GM13976 (cell line): ENCODE data around the gene UBE2E2.
A peak's percentile ranks its signal among the peaks of the same experiment; 100 is the strongest.

Source experiments
- DNase-seq: peaks from one replicate; pipeline ENCODE4 v3.0.0; 2012; ENCODE audit warnings: low spot score
- in situ Hi-C: fragments of 300-500 bp; cut with MboI; formaldehyde crosslinking; loops from one replicate; pipeline ENCODE4 v1.12.0; 2022; ENCODE audit warnings: low sequenced_read_pairs, mixed read lengths, inconsistent platforms; ENCODE audit not compliant: unreplicated experiment
- TF ChIP-seq, protein P1 (sequence below): IDR thresholded peaks from 2 replicates; pipeline ENCODE4 v1.5.1; 2012; ENCODE audit warnings: borderline replicate concordance, mild to moderate bottlenecking; ENCODE audit not compliant: insufficient read depth; ENCODE audit errors: extremely low read depth, missing control alignments, control extremely low read depth

UBE2E2 gene

DNA sequence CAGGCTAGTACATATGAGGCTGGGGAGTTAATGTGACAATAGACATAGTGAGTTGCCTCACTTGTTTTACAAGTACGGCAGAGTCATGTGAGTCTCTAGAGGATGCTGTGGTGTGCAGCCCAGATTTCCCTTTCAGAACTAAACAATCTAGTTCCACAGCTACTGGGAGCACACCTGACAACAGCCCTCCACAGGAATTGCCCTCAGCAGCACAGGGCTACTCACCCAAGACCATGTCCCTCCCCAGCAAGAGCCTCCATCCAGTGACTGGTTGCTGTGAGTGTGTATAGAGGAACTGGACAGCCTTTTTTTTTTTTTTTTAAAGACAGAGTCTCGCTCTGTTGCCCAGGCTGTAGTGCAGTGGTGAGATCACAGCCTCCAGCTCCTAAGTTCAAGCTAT is 40.2 kb upstream of the UBE2E2 start:
- DNase-seq, result peak; percentile 26
- TF ChIP-seq, protein P1, sequence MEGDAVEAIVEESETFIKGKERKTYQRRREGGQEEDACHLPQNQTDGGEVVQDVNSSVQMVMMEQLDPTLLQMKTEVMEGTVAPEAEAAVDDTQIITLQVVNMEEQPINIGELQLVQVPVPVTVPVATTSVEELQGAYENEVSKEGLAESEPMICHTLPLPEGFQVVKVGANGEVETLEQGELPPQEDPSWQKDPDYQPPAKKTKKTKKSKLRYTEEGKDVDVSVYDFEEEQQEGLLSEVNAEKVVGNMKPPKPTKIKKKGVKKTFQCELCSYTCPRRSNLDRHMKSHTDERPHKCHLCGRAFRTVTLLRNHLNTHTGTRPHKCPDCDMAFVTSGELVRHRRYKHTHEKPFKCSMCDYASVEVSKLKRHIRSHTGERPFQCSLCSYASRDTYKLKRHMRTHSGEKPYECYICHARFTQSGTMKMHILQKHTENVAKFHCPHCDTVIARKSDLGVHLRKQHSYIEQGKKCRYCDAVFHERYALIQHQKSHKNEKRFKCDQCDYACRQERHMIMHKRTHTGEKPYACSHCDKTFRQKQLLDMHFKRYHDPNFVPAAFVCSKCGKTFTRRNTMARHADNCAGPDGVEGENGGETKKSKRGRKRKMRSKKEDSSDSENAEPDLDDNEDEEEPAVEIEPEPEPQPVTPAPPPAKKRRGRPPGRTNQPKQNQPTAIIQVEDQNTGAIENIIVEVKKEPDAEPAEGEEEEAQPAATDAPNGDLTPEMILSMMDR, result no peak
- in situ Hi-C loops, result no loop called here

DNA sequence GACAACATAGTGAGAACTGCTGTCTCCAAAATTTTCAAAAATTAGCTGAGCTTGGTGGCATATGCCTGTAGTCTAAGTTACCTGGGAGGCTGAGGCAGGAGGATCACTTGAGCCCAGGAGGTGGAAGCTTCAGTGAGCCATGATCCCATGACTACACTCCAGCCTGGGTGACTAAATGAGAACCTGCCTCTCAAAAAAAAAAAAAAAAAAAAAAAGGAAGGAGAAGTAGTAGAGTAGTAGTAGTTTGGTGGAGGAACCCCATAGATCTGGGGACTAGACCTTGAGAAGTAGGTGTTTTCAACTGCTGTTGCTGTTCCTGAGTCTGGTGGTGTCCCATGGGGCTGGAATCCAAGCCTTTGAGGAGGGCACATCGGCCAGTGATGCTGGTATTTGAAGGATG is 38.4 kb upstream of the UBE2E2 start:
- no peak for DNase-seq
- TF ChIP-seq, protein P1, result no peak
- in situ Hi-C loops, result no loop called here

DNA sequence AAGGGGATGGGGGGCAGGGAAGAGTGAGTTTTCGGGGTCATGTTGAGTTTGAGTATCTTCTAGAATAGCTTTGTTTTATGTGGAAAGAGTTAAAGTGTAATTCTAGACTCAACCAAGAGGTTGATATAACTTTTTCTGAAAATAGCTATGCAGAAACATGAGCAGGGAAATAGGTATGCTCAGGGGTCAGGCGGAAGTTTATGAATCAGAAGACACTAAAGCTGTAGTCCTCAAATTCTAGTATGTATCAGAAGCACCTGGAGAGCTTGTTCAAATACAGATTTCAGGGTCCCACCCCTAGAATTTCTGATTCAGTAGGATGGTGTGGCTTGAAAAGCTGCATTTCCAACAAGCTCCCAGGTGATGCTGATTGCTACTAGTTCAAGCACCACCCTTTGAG is 37.6 kb upstream of the UBE2E2 start:
- DNase-seq, result no peak
- in situ Hi-C loops, result no loop called here
- TF ChIP-seq, protein P1, result no peak

DNA sequence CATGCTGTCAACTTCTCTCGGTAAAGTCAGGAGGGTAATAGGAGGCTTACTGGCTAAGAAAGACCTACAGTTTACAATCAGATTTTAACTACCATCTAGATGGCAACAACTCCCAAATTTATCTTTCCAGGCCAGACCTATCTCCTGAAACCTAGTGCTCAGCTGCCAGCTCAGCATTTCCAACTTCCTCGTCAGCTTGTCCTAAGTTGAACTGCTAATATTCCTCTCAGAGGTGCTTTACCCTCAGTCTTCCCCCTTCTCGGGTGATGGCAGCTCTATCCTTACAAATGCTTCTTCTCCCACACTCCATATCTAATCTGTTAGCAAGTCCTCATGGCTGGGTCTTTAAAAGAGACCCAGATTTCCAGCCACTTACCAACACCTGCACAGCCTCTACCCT is 36.9 kb upstream of the UBE2E2 start:
- no peak for DNase-seq
- in situ Hi-C loops, result no loop called here
- TF ChIP-seq, protein P1, result no peak

DNA sequence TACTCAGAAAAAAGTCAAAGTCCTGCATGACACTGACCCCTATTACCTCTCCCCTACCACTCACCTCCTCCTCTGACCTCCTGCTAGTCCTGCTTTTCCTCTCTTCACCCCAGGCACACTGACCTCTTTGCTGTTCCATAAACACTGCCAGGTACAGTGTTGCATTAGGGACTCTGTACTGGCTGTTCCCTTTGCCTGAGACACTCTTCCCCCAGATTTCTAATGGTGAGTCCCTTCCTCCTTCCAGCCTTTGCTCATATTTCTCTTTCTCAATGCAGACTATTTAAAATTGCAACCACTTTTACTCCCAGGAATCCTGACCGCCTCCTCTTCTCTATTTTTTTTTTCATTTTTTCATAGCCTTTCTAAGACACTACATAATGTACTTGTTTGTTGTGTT is 36.3 kb upstream of the UBE2E2 start:
- TF ChIP-seq, protein P1, result no peak
- no peak for DNase-seq
- in situ Hi-C loops, result no loop called here

DNA sequence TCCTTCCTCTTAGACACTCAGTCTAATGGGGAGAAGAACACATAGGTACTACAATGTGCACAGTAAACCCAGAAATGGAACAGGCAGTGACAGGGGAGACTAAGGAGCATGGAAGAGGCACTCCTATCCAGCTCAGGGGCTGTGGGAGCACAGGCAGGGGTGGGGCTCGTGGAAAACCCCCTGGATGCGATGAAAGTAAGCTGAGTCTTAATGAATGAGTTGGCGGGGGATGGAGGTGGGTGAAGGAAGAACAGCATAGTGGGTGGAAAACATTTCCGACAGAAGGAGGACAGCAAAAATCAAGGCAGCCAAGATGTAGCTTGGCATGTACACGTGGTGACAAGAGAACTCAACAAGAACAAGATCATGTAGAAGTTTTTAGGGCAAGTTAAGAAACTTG is 33.6 kb upstream of the UBE2E2 start:
- in situ Hi-C loops, result no loop called here
- TF ChIP-seq, protein P1, result no peak
- no peak for DNase-seq

DNA sequence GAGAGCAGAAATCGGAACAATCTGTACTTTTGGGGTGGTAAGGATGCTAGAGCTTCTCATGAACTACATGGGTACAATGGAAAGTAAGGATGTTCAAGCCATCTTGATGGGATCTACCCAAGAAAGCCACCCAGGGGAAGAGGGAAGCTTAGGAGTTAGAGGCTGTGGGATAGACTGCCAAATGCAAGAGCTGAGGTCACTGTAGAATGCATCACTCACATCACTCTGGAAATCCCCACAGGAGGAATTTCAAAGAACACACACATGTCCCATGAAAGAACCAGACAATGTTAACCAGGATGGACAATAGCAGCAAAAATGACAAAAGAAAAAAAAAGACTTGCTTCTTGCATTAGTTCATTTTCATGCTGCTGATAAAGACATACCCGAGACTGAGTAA is 32.8 kb upstream of the UBE2E2 start:
- DNase-seq, result no peak
- in situ Hi-C loops, result no loop called here
- TF ChIP-seq, protein P1, result no peak
